ENCODE data around the gene GRIP1. TPM values are rescaled to one million over a fixed set of nuclear protein-coding genes. Genes with fewer than 3 reads are reported as not detected.

Gene GRIP1
- total and polyA plus RNA-seq, 2 donors (not counting 3 experiments of a cell fraction or from before 2014, with no cell fraction given) = 0.04 to 0.69 TPM

- TSS peak; percentile 72 for BruUV-seq (replicated peaks)
- no peaks in the 10 kb centered on the region for H3K79me2 ChIP-seq (ENCODE audit: control insufficient read depth, insufficient read depth, low read length)
- intact Hi-C loops (cut with micrococcal nuclease) = loop anchor here (5.0 kb wide), 1 partner anchor 105 kb away; no protein-coding TSS in a partner anchor
- dilution Hi-C loops (cut with MboI; ENCODE audit: extremely low pct_ligation_motif_present, low sequenced_read_pairs) = no loop called here
- TF ChIP-seq GATA2 (IDR thresholded peaks at IDR 0.05; ENCODE audit: insufficient read depth, insufficient read length, low read depth, low read length) (no peak), MYC (IDR thresholded peaks at IDR 0.05; ENCODE audit: low read depth, low read length) (no peak), EZH2 (IDR thresholded peaks at IDR 0.05; ENCODE audit: borderline replicate concordance, low read depth, low read length, severe bottlenecking) (no peak), FOS (IDR thresholded peaks at IDR 0.05; ENCODE audit: borderline replicate concordance, insufficient read depth, low read length) (no peak), JUN (IDR thresholded peaks at IDR 0.05; ENCODE audit: borderline replicate concordance, insufficient read depth, insufficient read length, low read depth) (no peak), MAX (IDR thresholded peaks at IDR 0.05; ENCODE audit: insufficient read depth, insufficient read length) (peak; percentile 13), POLR2A (IDR thresholded peaks at IDR 0.05; ENCODE audit: low read depth, low read length) (peak; percentile 67), POLR2AphosphoS5 (IDR thresholded peaks at IDR 0.05; ENCODE audit: insufficient read depth, low read depth, low read length) (peak; percentile 38), CTCF (IDR thresholded peaks at IDR 0.05; ENCODE audit: extremely low read depth in 1 of 2, insufficient read depth in 1 of 2, low read depth in 1 of 2, low read length in 2 of 2) (no peak)
- no peaks in the 10 kb centered on the region for H3K9me1 ChIP-seq (replicated peaks; ENCODE audit: control insufficient read depth, extremely low read depth, insufficient read depth, low read length)
- H4K20me1 ChIP-seq (replicated peaks; ENCODE audit: control insufficient read depth, extremely low read depth, insufficient read depth, low read length) = no peaks in the 10 kb centered on the region
- no peaks in the 10 kb centered on the region for H3K9me3 ChIP-seq (replicated peaks; ENCODE audit: control insufficient read depth, insufficient read depth, low read length)
- no peaks in the 10 kb centered on the region for H3K36me3 ChIP-seq (ENCODE audit: control insufficient read depth in 2 of 2, extremely low read depth in 1 of 2, insufficient read depth in 2 of 2, low read length in 2 of 2)
- H3K4me1 ChIP-seq (ENCODE audit: control insufficient read depth, extremely low read depth, insufficient read depth, low read length) = no peaks in the 10 kb centered on the region
- peak within 1 kb of the TSS; percentile 94 for H3K4me2 ChIP-seq (ENCODE audit: insufficient read depth, low read length)
- FAIRE-seq (peak; percentile 97), DNase-seq (ENCODE audit: low read depth, low spot score) (peak; percentile 95)
- CTCF ChIA-PET = interaction anchor here (0.7 to 2.1 kb wide), 12 partner anchors 12 to 1506 kb away, joined by 3 to 14 read pairs (median 5); partner anchors contain the start of gene TMBIM4
- POLR2A ChIA-PET = interaction anchor here (1.1 kb wide), 1 partner anchor 132 kb away, joined by 3 read pairs; the partner anchor contains the start of gene TMBIM4
- H2AFZ ChIP-seq (ENCODE audit: low read depth, low read length) = peak within 1 kb of the TSS; percentile 93
- peaks cover 14 to 22% of the 10 kb centered on the region in 2 experiments for H3K27me3 ChIP-seq (ENCODE audit: control insufficient read depth in 2 of 2, insufficient read depth in 2 of 2, low read length in 2 of 2)
- peak within 1 kb of the TSS; percentile 29 for H3K27ac ChIP-seq (ENCODE audit: insufficient read depth, low read depth, low read length)
- H3K4me3 ChIP-seq (replicated peaks in 1 of 3; ENCODE audit: insufficient read depth in 1 of 3, low read depth in 1 of 3, low read length in 3 of 3) = peak within 1 kb of the TSS; percentile 77 to 86 (median 78)
- H3K9ac ChIP-seq (replicated peaks; ENCODE audit: extremely low read depth, insufficient read depth, low read length) = peak within 1 kb of the TSS; percentile 44
Measured at GRCh38 chr12:66301944-66302826, 376.7 kb downstream of the GRIP1 start, which contains the start of gene HELB. TSS of gene HELB (plus strand) at chr12:66302493. CDS start at chr12:66302604, 111 bp downstream.

All from endothelial cell of umbilical vein (primary cell).